Activated T-helper 1 cell treated with anti-CD3 and anti-CD28 coated beads, Interleukin-12 subunit alpha, Interleukin-12 subunit beta, Interleukin-2, Interleukin-4 antibody, amounts not matched to agents 30 ng/mL and 10 ng/mL and 1 ng/mL, durations not matched to agents 14 hours and 24 hours and 36 hours (primary cell): Measurements from ENCODE around the gene FCGR3A. TPM values are rescaled to one million over a fixed set of nuclear protein-coding genes. Genes with fewer than 3 reads are reported as not detected.
"Not testable (repeated sequence)": the region's sequence is repeated elsewhere in the genome, so short reads cannot be mapped to it uniquely, and the experiment has no call there.

Experiments
- DNase-seq: peaks from one replicate; pipeline ENCODE4 v3.0.0; 2021; ENCODE audit warnings: low spot score
- H3K27ac Mint-ChIP-seq: one replicate; pipeline ENCODE4 v1.8.0; 2021; ENCODE audit warnings: mild to moderate bottlenecking, mixed read lengths
- H3K27me3 Mint-ChIP-seq: one replicate; pipeline ENCODE4 v1.8.0; 2022; ENCODE audit warnings: mild to moderate bottlenecking, moderate library complexity, mixed read lengths; ENCODE audit not compliant: insufficient read depth
- H3K36me3 Mint-ChIP-seq: one replicate; pipeline ENCODE4 v1.8.0; 2021; ENCODE audit warnings: low read depth, mixed read lengths
- H3K4me1 Mint-ChIP-seq: one replicate; pipeline ENCODE4 v1.8.0; 2021; ENCODE audit warnings: low read depth, mixed read lengths
- H3K4me3 Mint-ChIP-seq: one replicate; pipeline ENCODE4 v1.8.0; 2021; ENCODE audit warnings: mild to moderate bottlenecking, moderate library complexity, mixed read lengths
- H3K9me3 Mint-ChIP-seq: one replicate; pipeline ENCODE4 v1.8.0; 2021; ENCODE audit warnings: mixed read lengths
- intact Hi-C: fragments of 100-400 bp; cut with micrococcal nuclease; formaldehyde crosslinking; loops from one replicate; pipeline ENCODE4 v1.15.1; 2024
- total RNA-seq: library from RNA; stranded (reverse); gene quantifications from 2 replicates; pipeline ENCODE4 v1.2.3, GENCODE V29; 2022

The FCGR3A gene
- total RNA-seq, 1 donor from 2014 or later, result not detected

DNA sequence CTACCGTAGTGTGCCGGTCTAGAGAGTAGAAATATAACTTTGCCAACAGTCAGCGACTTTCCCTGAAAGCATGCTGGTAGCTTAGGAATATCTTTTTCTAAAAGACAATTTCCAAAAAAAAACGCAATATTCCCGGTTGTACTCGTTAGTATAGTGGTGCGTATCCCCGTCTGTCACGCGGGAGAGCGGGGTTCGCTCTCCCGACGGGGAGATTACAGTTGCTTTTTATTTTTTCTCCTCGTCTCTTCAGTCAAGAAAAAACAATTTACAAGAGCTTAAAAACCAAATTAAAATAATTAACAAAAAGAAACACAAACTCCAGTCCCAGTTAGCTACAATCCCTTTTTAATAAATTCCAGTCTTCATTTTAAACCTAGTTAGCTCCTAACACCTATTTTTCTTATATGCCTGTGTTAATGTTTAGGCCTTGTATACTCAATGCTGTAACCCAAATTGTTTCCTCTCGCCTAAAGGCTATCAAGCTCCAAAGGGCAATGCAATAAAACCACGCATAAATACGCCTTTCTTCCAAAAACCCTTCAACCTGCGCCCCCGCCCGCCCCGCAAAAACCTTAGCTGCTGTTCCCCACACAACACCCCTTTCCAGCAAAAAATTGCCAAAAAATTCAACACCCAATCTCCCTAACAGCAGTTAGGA, 17.5 kb downstream of the FCGR3A start:
- Mint-ChIP-seq H3K36me3 (no peaks in the 10 kb centered on the region), H3K4me3 (peak overlapping the region; percentile 22), H3K27me3 (peaks cover 18% of the 10 kb centered on the region), H3K27ac (peak overlapping the region; percentile 58), H3K9me3 (peaks cover 5% of the 10 kb centered on the region), H3K4me1 (peaks cover 23% of the 10 kb centered on the region)
- intact Hi-C loops, result loop anchor here (1.0 to 10.0 kb wide), 5 partner anchors 8 to 135 kb away; no protein-coding TSS in a partner anchor
- DNase-seq, result no peak

DNA sequence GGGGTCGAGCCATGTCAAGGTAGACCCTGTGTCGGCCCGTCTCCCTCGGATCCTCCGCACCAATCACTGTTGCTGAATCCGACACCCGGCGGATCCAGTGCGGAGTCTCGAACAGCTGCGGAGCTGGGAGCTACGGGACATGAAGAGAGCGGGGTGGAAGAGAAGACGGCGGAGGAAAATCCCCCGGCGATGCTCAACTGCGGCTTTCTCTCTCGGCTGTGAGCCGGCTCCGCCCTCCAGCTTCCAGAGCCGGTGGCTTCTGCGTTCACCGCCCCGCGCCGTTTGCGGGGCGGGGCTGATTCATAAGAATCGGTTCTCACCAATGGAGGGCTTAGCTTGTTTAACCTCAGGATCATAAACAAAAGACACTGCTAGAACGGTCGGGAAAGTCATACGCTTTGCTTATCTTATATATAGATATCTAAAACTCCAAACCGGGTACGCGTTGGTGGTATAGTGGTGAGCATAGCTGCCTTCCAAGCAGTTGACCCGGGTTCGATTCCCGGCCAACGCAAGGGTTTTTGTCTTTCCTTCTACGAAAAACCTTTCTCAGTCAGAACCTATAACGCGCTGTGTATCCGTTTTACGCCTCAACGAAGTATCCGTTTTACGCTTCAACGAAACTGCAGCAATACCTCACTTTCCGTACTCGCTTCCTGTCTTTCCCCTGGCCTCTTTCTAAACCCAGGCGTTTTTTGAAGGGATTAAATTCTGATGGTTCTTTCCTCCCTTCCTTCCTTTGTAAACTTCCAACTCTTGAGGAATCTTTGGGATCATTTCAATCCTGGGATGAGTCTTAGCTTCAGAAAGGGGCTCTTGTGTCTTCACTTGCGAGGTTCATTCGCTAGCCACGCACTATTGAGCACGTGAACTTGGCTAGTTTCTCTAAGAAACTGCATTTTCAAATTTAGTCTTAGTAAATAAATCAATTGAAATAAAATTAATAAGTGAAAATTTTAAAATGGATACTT, 18.7 kb downstream of the FCGR3A start:
- Mint-ChIP-seq H3K4me1 (peaks cover 18% of the 10 kb centered on the region), H3K27ac (peak overlapping the region; percentile 90), H3K27me3 (peaks cover 23% of the 10 kb centered on the region), H3K4me3 (peak overlapping the region; percentile 89)
- H3K9me3 Mint-ChIP-seq, H3K36me3 Mint-ChIP-seq: not testable (repeated sequence)
- intact Hi-C loops, result loop anchor here (1.0 to 10.0 kb wide), 7 partner anchors 9 to 210 kb away; no protein-coding TSS in a partner anchor
- DNase-seq, result peak; percentile 86

DNA sequence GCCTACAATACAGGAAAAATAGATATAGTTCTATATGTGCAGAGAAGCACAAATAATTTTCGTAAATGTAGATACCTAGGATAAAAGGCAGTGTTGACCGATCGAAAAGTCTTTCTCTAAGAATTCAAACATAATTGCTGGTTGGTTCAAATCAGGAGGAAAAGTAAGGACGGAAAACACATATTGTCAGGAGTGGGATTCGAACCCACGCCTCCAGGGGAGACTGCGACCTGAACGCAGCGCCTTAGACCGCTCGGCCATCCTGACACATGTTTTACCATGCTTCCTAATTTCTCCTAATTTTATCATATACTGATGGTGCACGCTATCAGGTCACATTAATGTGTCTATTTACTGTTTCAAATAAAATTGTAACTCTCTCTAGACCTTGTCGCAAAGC, 19.5 kb downstream of the FCGR3A start:
- intact Hi-C loops, result loop anchor here (1.0 to 10.0 kb wide), 6 partner anchors 45 to 211 kb away; no protein-coding TSS in a partner anchor
- Mint-ChIP-seq H3K4me3 (peak overlapping the region; percentile 89), H3K4me1 (peaks cover 18% of the 10 kb centered on the region), H3K27ac (peak overlapping the region; percentile 90), H3K27me3 (peaks cover 24% of the 10 kb centered on the region)
- H3K36me3 Mint-ChIP-seq, H3K9me3 Mint-ChIP-seq: not testable (repeated sequence)
- DNase-seq, result peak; percentile 49

DNA sequence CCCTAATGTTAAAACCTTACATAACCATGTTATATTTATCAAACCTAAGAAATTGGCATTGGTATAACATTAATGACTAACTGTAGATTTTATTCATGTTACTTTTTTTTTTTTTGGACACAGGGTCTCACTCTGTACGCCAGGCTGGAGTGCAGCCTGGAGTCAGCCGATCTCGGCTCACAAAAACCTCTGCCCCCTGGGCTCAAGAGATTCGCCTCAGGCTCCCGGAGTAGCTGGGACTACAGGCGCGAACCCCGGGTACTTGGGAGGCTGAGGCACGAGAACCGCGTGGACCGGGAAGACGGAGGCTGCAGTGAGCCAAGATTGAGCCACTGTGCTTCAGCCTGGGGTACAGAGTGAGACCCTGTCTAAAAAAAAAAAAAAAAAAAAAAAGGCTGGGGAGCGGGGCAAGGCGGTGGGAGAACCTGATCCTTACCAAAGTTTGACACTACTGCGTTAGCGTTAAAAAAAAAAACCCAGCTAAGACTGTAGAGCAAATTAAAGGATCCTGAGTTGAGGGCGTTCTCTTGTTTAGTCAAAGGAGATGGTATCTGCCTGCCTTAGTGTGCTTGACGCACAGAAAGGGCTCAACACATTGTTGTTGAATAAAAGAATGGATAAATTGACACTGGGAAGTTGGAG, 20.0 kb downstream of the FCGR3A start:
- intact Hi-C loops, result loop anchor here (1.0 to 10.0 kb wide), 6 partner anchors 45 to 212 kb away; no protein-coding TSS in a partner anchor
- peaks cover 18% of the 10 kb centered on the region for H3K4me1 Mint-ChIP-seq

DNA sequence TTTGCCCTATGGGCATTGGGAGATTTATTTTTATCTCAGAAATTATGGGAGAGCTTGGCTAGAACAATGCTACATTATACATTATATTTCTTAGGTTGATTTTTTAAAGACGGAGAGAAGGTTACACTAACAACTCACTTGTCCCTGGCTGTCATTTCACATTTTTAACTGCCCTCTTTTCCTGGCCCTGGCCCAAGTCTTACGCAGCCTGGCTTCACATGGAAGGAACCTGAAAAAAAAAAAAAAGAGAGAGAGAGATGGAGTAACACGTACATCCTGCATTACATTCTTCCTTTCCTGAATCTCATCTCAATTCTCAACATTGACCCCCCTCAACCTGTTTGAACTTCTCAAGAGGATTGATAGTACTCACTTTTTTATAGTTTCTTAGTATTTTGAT, 21.1 kb downstream of the FCGR3A start:
- H3K9me3 Mint-ChIP-seq, H3K36me3 Mint-ChIP-seq, H3K27ac Mint-ChIP-seq, intact Hi-C loops, DNase-seq, H3K4me3 Mint-ChIP-seq: not testable (repeated sequence)
- H3K27me3 Mint-ChIP-seq, result peaks cover 27% of the 10 kb centered on the region
- H3K4me1 Mint-ChIP-seq, result peaks cover 22% of the 10 kb centered on the region

More for the DNA sequence above, 20.0 kb downstream of the FCGR3A start:
- Mint-ChIP-seq H3K27me3 (peaks cover 26% of the 10 kb centered on the region), H3K27ac (peak overlapping the region; percentile 90), H3K4me3 (peak overlapping the region; percentile 89)
- not testable (repeated sequence) for H3K36me3 Mint-ChIP-seq, H3K9me3 Mint-ChIP-seq, DNase-seq

DNA sequence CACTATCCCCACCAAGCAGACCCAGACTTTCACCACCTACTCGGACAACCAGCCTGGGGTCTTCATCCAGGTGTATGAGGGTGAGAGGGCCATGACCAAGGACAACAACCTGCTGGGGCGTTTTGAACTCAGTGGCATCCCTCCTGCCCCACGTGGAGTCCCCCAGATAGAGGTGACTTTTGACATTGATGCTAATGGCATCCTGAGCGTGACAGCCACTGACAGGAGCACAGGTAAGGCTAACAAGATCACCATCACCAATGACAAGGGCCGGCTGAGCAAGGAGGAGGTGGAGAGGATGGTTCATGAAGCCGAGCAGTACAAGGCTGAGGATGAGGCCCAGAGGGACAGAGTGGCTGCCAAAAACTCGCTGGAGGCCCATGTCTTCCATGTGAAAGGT, 23.7 kb downstream of the FCGR3A start:
- DNase-seq, intact Hi-C loops: not testable (repeated sequence)

DNA sequence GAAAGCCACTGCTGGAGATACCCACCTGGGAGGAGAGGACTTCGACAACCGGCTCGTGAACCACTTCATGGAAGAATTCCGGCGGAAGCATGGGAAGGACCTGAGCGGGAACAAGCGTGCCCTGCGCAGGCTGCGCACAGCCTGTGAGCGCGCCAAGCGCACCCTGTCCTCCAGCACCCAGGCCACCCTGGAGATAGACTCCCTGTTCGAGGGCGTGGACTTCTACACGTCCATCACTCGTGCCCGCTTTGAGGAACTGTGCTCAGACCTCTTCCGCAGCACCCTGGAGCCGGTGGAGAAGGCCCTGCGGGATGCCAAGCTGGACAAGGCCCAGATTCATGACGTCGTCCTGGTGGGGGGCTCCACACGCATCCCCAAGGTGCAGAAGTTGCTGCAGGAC, 24.3 kb downstream of the FCGR3A start:
- Mint-ChIP-seq H3K4me3 (peak overlapping the region; percentile 85), H3K4me1 (peaks cover 22% of the 10 kb centered on the region), H3K27me3 (peaks cover 40% of the 10 kb centered on the region)
- intact Hi-C loops, H3K9me3 Mint-ChIP-seq, H3K27ac Mint-ChIP-seq, DNase-seq, H3K36me3 Mint-ChIP-seq: not testable (repeated sequence)

More for the DNA sequence above, 23.7 kb downstream of the FCGR3A start:
- H3K36me3 Mint-ChIP-seq, H3K9me3 Mint-ChIP-seq, H3K4me3 Mint-ChIP-seq, H3K27ac Mint-ChIP-seq: not testable (repeated sequence)
- Mint-ChIP-seq H3K27me3 (peaks cover 43% of the 10 kb centered on the region), H3K4me1 (peaks cover 26% of the 10 kb centered on the region)

DNA sequence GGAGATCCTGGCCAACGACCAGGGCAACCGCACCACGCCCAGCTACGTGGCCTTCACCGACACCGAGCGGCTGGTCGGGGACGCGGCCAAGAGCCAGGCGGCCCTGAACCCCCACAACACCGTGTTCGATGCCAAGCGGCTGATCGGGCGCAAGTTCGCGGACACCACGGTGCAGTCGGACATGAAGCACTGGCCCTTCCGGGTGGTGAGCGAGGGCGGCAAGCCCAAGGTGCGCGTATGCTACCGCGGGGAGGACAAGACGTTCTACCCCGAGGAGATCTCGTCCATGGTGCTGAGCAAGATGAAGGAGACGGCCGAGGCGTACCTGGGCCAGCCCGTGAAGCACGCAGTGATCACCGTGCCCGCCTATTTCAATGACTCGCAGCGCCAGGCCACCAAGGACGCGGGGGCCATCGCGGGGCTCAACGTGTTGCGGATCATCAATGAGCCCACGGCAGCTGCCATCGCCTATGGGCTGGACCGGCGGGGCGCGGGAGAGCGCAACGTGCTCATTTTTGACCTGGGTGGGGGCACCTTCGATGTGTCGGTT, 24.8 kb downstream of the FCGR3A start:
- not testable (repeated sequence) for H3K9me3 Mint-ChIP-seq

DNA sequence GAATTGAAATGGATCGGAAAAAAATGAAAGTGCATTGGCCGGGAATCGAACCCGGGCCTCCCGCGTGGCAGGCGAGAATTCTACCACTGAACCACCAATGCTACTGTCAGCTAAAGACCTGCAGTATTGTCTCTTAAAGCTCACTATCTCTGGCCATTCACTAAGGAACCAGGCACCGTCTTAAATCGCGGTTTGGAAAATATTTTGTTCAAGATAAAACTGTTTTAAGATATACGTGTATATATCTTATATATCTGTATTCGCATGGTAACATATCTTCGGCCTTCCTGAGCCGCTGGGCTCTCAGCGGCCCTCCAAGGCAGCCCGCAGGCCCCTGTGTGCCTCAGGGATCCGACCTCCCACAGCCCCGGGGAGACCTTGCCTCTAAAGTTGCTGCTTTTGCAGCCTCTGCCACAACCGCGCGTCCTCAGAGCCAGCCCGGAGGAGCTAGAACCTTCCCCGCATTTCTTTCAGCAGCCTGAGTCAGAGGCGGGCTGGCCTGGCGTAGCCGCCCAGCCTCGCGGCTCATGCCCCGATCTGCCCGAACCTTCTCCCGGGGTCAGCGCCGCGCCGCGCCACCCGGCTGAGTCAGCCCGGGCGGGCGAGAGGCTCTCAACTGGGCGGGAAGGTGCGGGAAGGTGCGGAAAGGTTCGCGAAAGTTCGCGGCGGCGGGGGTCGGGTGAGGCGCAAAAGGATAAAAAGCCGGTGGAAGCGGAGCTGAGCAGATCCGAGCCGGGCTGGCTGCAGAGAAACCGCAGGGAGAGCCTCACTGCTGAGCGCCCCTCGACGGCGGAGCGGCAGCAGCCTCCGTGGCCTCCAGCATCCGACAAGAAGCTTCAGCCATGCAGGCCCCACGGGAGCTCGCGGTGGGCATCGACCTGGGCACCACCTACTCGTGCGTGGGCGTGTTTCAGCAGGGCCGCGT, 25.5 kb downstream of the FCGR3A start, which contains the start of gene HSPA6:
Gene HSPA6, plus strand, starts transcription at position 724 of the 925 bp plus-strand sequence. Its CDS starts 119 bp downstream, at position 843.
- intact Hi-C loops, H3K9me3 Mint-ChIP-seq, H3K36me3 Mint-ChIP-seq: not testable (repeated sequence)
- DNase-seq, result peak; percentile 65
- H3K4me3 Mint-ChIP-seq, result peak within 1 kb of the TSS; percentile 85
- H3K4me1 Mint-ChIP-seq, result peaks cover 15% of the 10 kb centered on the region
- peak within 1 kb of the TSS; percentile 94 for H3K27ac Mint-ChIP-seq
- H3K27me3 Mint-ChIP-seq, result peaks cover 42% of the 10 kb centered on the region

More for the DNA sequence above, 24.8 kb downstream of the FCGR3A start:
- intact Hi-C loops, H3K36me3 Mint-ChIP-seq, DNase-seq, H3K27ac Mint-ChIP-seq: not testable (repeated sequence)
- H3K4me1 Mint-ChIP-seq, result peaks cover 17% of the 10 kb centered on the region
- H3K27me3 Mint-ChIP-seq, result peaks cover 38% of the 10 kb centered on the region
- peak overlapping the region; percentile 85 for H3K4me3 Mint-ChIP-seq

DNA sequence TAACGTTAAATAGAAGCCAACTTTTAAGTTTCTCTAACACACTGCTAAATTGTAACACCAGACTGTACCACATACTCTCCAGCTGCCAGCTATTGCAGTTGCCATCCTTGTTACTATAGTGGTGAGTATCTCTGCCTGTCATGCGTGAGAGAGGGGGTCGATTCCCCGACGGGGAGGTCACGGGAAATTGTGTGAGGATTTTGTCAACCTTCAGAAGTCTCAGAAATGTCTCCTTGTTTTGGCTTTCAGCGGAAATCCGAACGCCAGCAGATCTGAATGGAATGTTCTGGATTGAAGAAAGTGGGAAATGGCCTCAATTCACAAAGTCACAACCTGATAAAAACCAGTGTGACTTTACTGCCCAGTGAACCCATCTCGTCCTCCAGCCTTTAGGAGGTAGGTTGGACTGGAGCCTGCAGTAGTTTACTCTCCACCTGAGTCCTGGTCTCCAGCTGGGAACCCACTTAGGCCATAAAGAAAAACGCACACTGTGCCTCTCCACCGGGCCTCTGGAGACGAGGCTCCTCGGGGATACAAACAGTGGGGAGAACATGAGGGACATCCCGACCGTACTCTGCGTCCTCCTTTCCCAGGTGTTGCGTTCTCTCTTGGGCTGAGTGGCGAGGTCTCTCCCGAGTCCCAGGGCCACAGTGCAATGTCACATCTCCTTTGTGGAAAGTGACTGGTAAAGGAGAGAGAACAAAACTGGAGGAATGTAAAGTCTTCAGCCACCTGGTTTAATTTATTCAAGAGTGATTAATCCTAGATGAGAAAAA, 26.4 kb downstream of the FCGR3A start:
- intact Hi-C loops, H3K36me3 Mint-ChIP-seq: not testable (repeated sequence)

DNA sequence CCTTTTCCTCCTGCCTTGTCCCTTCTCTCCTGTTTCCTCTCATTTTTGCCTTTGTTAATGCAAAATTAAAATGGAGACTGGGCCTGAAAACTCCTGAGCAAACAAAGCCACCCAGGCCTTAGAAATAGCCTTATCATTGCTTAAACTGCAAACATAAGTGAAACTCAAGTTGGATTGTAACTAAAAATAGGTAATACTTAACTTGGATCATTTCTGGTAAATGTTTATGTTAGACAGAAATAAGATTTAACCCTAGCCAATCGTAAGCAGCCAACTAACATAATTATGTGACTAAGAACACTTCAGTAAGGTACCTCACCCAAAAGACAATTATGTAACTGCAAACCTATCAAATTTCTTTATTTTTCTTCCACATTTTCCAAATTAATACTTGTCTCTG, 35.7 kb downstream of the FCGR3A start:
- not testable (repeated sequence) for H3K36me3 Mint-ChIP-seq, H3K27ac Mint-ChIP-seq, H3K4me3 Mint-ChIP-seq, H3K9me3 Mint-ChIP-seq, DNase-seq, H3K27me3 Mint-ChIP-seq, H3K4me1 Mint-ChIP-seq
- intact Hi-C loops, result loop anchor here (5.0 kb wide), 1 partner anchor 83 kb away; no protein-coding TSS in a partner anchor

More for the DNA sequence above, 26.4 kb downstream of the FCGR3A start:
- Mint-ChIP-seq H3K4me3 (peak overlapping the region; percentile 85), H3K27ac (peak overlapping the region; percentile 94), H3K4me1 (peaks cover 15% of the 10 kb centered on the region), H3K27me3 (peaks cover 36% of the 10 kb centered on the region)
- not testable (repeated sequence) for H3K9me3 Mint-ChIP-seq, DNase-seq
